PC-9 (cell line): ENCODE data around the gene CRTC2. TPM values are rescaled to one million over a fixed set of nuclear protein-coding genes. Genes with fewer than 3 reads are reported as not detected.

Experiments
- BruUV-seq: library from RNA; stranded (reverse); fragments of 400-500 nt; replicated peaks from 2 replicates; lab custom pipeline; 2021; lab: Mats Ljungman, UMichigan
- CTCF ChIA-PET: fragments of 300-600 bp; sonication (Branson Sonifier 250); formaldehyde crosslinking; loops from one replicate; lab custom pipeline; 2022; ENCODE audit warnings: antibody characterized with exemption; lab: Charles Lee
- POLR2A ChIA-PET: fragments of 300-600 bp; sonication (Branson Sonifier 250); formaldehyde crosslinking; loops from one replicate; lab custom pipeline; 2022; ENCODE audit warnings: antibody characterized with exemption; ENCODE audit not compliant: unreplicated experiment; lab: Charles Lee
- DNase-seq, 2 experiments: peaks; one replicate each; pipeline versions ENCODE4 v3.0.0 to v3.0.0-alpha.2; 2015 to 2022; ENCODE audit warnings: mixed read lengths in 1 of 2
- H2AFZ ChIP-seq: fragments of 200-600 bp; sonication (generic); 2 replicates; pipeline ENCODE4 v1.8.1; 2017; ENCODE audit warnings: antibody characterized with exemption
- H3F3A ChIP-seq: fragments of 200-600 bp; sonication (generic); 2 replicates; pipeline ENCODE4 v1.8.1; 2017; ENCODE audit warnings: antibody characterized with exemption, mild to moderate bottlenecking, low read depth; ENCODE audit not compliant: insufficient read depth
- H3K27ac ChIP-seq: fragments of 200-600 bp; sonication (generic); 2 replicates; pipeline ENCODE4 v1.6.1; 2016; ENCODE audit warnings: mixed run types
- H3K27me3 ChIP-seq: fragments of 200-600 bp; sonication (generic); 2 replicates; pipeline ENCODE4 v1.6.1; 2016; ENCODE audit warnings: low read depth, mixed run types; ENCODE audit not compliant: insufficient read depth
- H3K36me3 ChIP-seq: fragments of 200-600 bp; sonication (generic); 2 replicates; pipeline ENCODE4 v1.6.1; 2016; ENCODE audit warnings: low read depth, mixed run types
- H3K4me1 ChIP-seq: fragments of 200-600 bp; sonication (generic); replicated peaks from 2 replicates; pipeline ENCODE4 v1.6.1; 2016; ENCODE audit warnings: mixed run types; ENCODE audit not compliant: insufficient read depth
- H3K4me2 ChIP-seq: fragments of 200-600 bp; sonication (generic); 2 replicates; pipeline ENCODE4 v1.6.1; 2017; ENCODE audit warnings: mixed run types
- H3K4me3 ChIP-seq: fragments of 200-600 bp; sonication (generic); 2 replicates; pipeline ENCODE4 v1.6.1; 2016; ENCODE audit warnings: mixed run types
- H3K79me2 ChIP-seq: fragments of 200-600 bp; sonication (generic); 2 replicates; pipeline ENCODE4 v1.6.1; 2017; ENCODE audit warnings: low read depth, mixed run types
- H3K9me2 ChIP-seq: fragments of 200-600 bp; sonication (generic); 2 replicates; pipeline ENCODE4 v1.8.1; 2017; ENCODE audit warnings: mild to moderate bottlenecking; ENCODE audit not compliant: insufficient read depth
- H3K9me3 ChIP-seq: fragments of 200-600 bp; sonication (generic); 2 replicates; pipeline ENCODE4 v1.8.1; 2016; ENCODE audit warnings: low read depth; ENCODE audit not compliant: insufficient read depth
- H4K20me1 ChIP-seq: fragments of 200-600 bp; sonication (generic); 2 replicates; pipeline ENCODE4 v1.8.1; 2017; ENCODE audit not compliant: insufficient read depth
- EZH2 ChIP-seq: fragments of 200-600 bp; sonication (generic); IDR thresholded peaks from 2 replicates; pipeline ENCODE4 v1.8.0; 2017; ENCODE audit warnings: antibody characterized with exemption, low read depth
- intact Hi-C: fragments of 100-400 bp; cut with micrococcal nuclease; formaldehyde crosslinking; loops from one replicate; pipeline ENCODE4 v1.10.0; 2022; ENCODE audit not compliant: unreplicated experiment
- total RNA-seq: library from RNA; stranded (reverse); gene quantifications from 2 replicates; pipeline ENCODE4 v1.2.3, GENCODE V29; 2021
- TF ChIP-seq, protein P1 (sequence below): fragments of 200-600 bp; sonication (generic); conservative IDR thresholded peaks from 2 replicates; pipeline ENCODE4 v1.6.1; 2017; ENCODE audit warnings: mixed run types, antibody characterized with exemption, mild to moderate bottlenecking, moderate library complexity

Gene CRTC2
- total RNA-seq, 1 experiment from 2014 or later: 63.6 TPM

DNA sequence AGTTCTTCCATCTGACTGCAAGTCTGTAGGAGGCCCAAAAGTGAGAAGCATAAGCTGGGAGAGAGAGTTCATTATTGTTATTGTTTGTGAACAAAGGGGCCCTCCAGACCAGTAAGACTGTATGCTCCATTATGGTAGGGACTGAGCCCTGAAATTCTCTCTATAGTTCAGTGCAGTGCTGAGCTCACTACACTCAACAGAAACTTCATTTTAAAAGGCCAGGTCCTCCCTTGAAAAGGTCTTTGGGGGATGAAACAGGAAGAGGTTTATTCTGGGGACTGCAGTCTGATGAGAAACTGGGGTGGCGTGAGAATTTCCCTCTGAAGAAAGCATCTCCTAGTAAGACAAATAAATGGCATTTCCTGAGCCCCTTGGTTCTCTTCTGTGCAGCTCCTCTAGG, 30.2 kb downstream of the CRTC2 start:
- no peaks in the 10 kb centered on the region for H3K36me3 ChIP-seq
- no peak for DNase-seq
- intact Hi-C loops: loop anchor here (10.0 kb wide), 1 partner anchor 123 kb away; no protein-coding TSS in a partner anchor
- no peak overlapping the region for H2AFZ ChIP-seq
- peaks cover 16% of the 10 kb centered on the region; the same call in 1 of the 2 replicates for H3F3A ChIP-seq
- no peaks in the 10 kb centered on the region for H3K9me2 ChIP-seq
- no TSS peak for BruUV-seq
- ChIA-PET POLR2A (no interaction called here), CTCF (no interaction called here)
- no peak overlapping the region for H3K27ac ChIP-seq
- no peaks in the 10 kb centered on the region for H3K9me3 ChIP-seq
- H3K27me3 ChIP-seq: no peaks in the 10 kb centered on the region
- no peaks in the 10 kb centered on the region for H4K20me1 ChIP-seq
- no peaks in the 10 kb centered on the region for H3K79me2 ChIP-seq
- no peak overlapping the region for H3K4me2 ChIP-seq
- peaks cover 12% of the 10 kb centered on the region for H3K4me1 ChIP-seq
- no peak overlapping the region for H3K4me3 ChIP-seq
- no peak for TF ChIP-seq EZH2
- TF ChIP-seq, protein P1, sequence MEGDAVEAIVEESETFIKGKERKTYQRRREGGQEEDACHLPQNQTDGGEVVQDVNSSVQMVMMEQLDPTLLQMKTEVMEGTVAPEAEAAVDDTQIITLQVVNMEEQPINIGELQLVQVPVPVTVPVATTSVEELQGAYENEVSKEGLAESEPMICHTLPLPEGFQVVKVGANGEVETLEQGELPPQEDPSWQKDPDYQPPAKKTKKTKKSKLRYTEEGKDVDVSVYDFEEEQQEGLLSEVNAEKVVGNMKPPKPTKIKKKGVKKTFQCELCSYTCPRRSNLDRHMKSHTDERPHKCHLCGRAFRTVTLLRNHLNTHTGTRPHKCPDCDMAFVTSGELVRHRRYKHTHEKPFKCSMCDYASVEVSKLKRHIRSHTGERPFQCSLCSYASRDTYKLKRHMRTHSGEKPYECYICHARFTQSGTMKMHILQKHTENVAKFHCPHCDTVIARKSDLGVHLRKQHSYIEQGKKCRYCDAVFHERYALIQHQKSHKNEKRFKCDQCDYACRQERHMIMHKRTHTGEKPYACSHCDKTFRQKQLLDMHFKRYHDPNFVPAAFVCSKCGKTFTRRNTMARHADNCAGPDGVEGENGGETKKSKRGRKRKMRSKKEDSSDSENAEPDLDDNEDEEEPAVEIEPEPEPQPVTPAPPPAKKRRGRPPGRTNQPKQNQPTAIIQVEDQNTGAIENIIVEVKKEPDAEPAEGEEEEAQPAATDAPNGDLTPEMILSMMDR: no peak

DNA sequence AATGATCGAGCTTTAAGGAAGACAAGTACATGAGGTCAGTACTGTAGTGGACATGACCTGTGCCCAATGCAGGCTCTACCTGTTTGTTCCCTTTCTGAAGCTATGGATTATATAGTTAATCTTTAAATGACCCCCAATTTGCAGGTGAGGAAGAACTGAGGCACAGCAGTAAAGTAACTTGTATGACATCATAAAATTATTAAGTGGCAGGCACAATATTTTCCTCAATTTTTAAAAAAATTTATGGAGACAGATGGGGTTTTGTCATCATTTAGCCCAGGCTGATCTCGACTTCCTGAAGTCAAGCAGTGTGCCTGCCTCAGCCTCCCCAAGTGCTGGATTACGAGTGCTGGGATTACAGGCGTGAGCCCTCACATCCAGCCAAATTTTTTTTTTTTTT, 32.0 kb downstream of the CRTC2 start:
- no peak overlapping the region for H3K4me3 ChIP-seq
- POLR2A ChIA-PET: interaction anchor here (0.6 kb wide), 1 partner anchor 330 kb away, joined by 3 read pairs; no protein-coding TSS in a partner anchor
- CTCF ChIA-PET: no interaction called here

DNA sequence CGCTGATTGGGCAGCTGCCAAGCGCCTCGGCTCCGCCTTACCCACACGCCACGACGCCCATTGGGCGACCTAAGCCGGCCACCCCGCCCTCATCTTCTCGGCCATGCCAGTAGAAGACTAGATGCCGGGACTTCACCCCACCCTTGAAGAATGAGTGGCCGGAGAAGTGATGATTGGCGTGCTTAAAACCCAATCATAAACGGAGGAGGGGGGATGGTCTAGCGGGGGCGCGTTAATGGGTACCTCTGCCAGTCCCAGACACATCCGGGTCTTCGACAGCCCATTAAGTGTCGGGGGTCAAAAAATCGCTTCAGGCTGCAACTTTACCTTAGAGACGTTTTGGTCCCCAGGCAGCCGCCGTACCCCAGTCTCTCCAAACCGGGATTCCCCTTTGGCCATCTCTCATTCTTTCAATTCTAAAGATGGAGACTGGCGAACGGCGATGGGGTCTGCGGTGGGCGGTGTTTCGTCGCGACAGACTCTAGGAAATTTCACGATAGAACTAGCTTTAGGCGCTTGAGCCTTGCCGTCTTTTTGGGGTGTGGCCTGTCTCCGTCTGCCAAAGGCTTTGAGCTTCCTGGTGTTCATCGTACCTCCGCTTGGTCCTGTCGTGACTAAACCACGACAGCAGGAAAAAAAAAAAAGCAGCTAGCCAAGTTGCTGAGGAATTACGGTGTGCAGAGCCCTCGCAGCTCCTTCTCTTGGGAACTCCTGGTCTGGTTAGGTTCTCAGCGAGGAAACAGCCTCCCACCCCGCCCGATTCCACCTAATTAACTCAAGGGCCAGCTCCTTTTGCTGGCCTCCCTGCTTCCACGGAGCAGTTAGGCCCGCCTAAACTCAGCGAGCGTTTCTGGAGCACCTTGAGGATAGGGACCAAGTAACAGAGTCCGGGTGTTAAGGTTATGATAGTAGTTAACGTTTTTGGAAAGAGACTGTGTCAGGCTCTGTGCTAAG, 35.2 kb downstream of the CRTC2 start, which contains the start of gene GATAD2B:
GATAD2B (minus strand) TSS at position 1 of the 954 bp plus-strand sequence. CDS start 94,625 bp downstream, outside the sequence.
- no peaks in the 10 kb centered on the region; the same call in 1 of the 2 replicates for H3K36me3 ChIP-seq
- peak within 1 kb of the TSS; percentile 75 for H3K4me3 ChIP-seq
- H3K9me3 ChIP-seq: no peaks in the 10 kb centered on the region
- peak; percentile 99 for DNase-seq
- H3K27me3 ChIP-seq: no peaks in the 10 kb centered on the region
- peak within 1 kb of the TSS; percentile 87 for H3K4me2 ChIP-seq
- H3K4me1 ChIP-seq: peaks cover 32% of the 10 kb centered on the region
- POLR2A ChIA-PET: interaction anchor here (0.5 to 0.7 kb wide), 7 partner anchors 12 to 355 kb away, joined by 3 to 15 read pairs (median 5); partner anchors contain the start of gene SLC39A1
- no peaks in the 10 kb centered on the region for H3K9me2 ChIP-seq
- peak within 1 kb of the TSS; percentile 86 for H2AFZ ChIP-seq
- peaks cover 15% of the 10 kb centered on the region; the same call in 1 of the 2 replicates for H3F3A ChIP-seq
- peaks cover 35% of the 10 kb centered on the region for H4K20me1 ChIP-seq
- peak within 1 kb of the TSS; percentile 76 for H3K27ac ChIP-seq
- CTCF ChIA-PET: interaction anchor here (0.6 to 0.8 kb wide), 2 partner anchors 13 to 23 kb away, joined by 4 read pairs; no protein-coding TSS in a partner anchor
- peaks cover 39% of the 10 kb centered on the region for H3K79me2 ChIP-seq
- intact Hi-C loops: loop anchor here (1.0 to 10.0 kb wide), 2 partner anchors 35 to 118 kb away; partner anchors contain the start of gene CRTC2
- no peak for TF ChIP-seq EZH2
- TF ChIP-seq, protein P1: no peak
- TSS peak; percentile 94 for BruUV-seq

More for the DNA sequence above, 32.0 kb downstream of the CRTC2 start:
- BruUV-seq: no TSS peak
- Histone ChIP-seq H3F3A (peaks cover 18% of the 10 kb centered on the region; the same call in 1 of the 2 replicates), H3K9me2 (no peaks in the 10 kb centered on the region), H3K27ac (no peak overlapping the region), H3K4me2 (no peak overlapping the region), H3K27me3 (no peaks in the 10 kb centered on the region), H3K4me1 (peaks cover 15% of the 10 kb centered on the region), H3K79me2 (peaks cover 8% of the 10 kb centered on the region), H2AFZ (no peak overlapping the region), H3K36me3 (no peaks in the 10 kb centered on the region), H3K9me3 (no peaks in the 10 kb centered on the region), H4K20me1 (peaks cover 6% of the 10 kb centered on the region; the same call in 1 of the 2 replicates)
- no peak for DNase-seq
- TF ChIP-seq, protein P1: no peak
- no peak for TF ChIP-seq EZH2
- intact Hi-C loops: loop anchor here (10.0 kb wide), 1 partner anchor 122 kb away; no protein-coding TSS in a partner anchor
